NOMO-1 treated with dmso at 0.1 percent for 144 hours (cell line): ENCODE data around the gene CHMP6.

ENCODE experiments used
- DNase-seq: peaks from one replicate; lab custom pipeline; 2025; ENCODE audit not compliant: unreplicated experiment; lab: John Stamatoyannopoulos, UW

The CHMP6 gene

DNA sequence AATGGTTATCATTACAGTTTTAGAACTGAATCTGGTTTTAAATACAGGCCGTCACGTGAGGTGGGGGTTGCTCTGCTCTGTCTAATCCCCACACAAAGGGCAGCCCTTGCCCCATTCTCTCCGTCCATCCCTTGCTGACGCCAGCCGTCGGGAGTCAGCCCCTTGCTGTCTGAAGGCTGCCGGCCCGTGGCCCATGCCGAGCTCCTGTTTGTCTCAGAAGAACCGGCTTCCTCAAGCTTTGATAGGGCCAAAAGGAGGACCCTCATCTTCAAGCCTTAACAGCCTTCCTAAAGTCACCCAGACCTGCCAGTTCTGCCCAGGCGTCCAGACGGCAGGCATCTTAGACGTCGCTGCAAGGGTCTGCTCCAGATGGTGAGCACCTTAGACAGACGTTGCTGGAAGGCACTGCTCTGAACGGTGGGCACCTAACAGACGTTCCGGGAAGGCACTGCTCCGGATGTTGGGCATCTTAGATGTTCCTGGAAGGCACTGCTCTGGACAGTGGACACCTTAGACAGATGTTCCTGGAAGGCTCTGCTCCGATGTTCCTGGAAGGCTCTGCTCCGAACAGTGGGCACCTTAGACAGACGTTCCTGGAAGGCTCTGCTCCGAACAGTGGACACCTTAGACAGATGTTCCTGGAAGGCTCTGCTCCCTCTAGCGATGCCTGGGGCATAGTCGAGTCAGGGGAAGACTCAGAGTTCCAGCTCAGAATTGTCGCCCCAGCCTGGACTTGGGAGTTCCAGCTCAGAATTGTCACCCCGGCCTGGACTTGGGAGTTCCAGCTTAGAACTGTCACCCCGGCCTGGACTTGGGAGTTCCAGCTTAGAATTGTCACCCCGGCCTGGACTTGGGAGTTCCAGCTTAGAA is 35.1 kb upstream of the CHMP6 start:
- no peak for DNase-seq

GRCh38 chr17:80957461-80957941 is 34.1 kb upstream of the CHMP6 start:
- no peak for DNase-seq

GRCh38 chr17:80959330-80960036 is 32.2 kb upstream of the CHMP6 start:
- no peak for DNase-seq

DNA sequence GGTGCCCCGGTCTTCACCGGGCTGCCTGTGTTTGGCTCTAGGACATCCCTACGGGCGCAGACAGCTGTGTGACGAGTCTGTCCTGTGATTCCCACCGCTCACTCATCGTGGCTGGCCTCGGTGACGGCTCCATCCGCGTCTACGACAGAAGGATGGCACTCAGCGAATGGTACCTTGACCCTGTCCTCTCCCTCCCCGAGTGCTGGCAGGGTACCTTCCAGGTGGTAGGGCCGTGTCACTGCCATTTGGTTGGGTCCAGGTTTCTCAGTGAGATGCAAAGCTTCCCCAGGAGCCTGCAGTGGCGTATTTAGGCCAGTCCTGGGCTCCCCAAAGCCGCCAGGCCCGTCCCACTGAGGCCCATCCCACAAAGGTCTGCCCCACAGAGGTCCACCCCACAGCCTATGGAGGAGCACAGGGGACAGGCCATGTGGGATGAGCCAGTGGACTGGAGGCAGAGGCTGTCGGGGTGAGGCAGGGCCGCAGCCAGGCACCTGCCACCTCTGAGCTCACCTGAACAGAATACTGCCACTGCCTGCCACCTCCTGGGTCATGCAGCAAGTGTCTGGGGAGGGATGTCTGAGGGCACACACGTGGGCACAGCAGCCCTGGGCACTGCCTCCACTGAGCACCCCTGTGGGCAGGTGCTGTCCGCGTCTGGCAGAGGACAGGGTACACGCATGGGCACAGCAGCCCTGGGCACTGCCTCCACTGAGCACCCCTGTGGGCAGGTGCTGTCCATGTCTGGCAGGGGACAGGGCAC is 31.4 kb upstream of the CHMP6 start:
- DNase-seq, result no peak

GRCh38 chr17:80960797-80961452 is 30.7 kb upstream of the CHMP6 start:
- DNase-seq, result no peak

DNA sequence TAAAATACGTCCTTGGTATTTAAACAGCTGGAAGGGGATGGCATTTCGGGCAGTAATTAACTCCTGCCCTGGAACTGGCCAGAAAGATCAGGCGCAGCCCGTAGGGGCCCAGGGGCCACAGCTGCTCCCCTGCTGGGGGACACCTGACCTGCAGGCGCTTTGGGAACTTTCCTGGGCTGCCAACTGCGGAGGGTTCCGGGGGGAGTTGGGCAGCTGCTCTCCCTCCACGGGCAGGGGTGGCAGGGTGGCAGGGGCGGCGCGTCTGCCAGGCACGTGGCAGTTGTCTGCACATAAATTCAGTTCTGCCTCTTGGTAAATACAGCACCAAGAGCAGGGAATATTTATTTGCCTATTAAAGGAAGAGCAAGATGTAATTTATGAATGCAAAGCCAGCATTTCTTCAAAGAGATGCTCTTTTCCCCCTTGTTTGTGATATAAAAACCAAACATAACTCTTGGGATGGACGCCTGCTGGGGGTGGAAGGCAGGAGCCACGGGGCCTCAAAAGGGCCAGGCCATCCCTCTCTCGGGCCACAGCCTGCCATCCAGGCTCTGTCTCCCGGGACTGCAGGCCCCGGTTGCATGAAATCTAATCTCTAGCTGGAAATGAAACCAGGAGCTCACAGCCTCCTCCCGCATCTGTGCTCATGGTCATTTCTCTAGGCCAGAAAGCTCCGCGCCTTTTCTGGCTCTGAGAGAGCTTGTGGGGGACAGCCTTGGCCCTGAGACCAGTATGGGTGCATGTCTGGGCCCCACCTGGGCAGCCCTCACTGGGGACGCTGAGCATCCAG is 29.9 kb upstream of the CHMP6 start:
- no peak for DNase-seq

- DNase-seq, result no peak
Observed at GRCh38 chr17:80962356-80963329, 29.0 kb upstream of the CHMP6 start.

DNA sequence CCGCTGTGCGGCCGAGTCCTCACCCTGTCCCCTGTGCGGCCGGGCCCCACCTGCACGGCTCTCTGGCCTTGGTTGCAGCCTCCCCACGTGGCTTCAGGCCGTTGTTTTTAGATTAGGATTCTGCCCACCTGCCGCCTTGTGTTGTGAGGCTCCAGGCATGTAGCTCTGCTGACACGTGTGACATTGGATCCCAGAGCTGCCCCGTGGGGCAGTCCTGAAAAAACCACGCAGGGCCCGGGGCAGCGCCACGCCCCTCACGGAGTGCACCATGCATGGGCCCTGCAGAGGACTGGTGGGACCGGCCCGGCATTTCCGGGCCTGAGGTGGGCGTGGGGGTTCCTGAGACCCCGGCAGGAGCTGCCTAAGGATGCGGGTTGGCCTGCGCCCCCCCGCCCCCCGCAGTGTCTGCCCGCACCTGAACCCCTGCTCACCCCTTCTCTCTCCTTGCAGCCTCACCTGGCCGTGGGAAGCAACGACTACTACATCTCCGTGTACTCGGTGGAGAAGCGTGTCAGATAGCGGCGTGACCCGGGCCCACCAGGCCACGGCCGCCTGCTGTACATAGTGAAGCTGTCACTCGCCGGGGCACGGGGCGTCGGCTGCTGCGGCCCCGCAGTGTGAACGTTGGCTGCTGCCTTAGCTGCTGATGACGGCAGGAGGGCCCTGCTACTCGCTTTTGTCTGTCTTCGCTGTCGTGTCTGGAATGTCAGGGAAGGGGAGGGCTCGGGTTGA is 27.7 kb upstream of the CHMP6 start:
- DNase-seq, result no peak

DNA sequence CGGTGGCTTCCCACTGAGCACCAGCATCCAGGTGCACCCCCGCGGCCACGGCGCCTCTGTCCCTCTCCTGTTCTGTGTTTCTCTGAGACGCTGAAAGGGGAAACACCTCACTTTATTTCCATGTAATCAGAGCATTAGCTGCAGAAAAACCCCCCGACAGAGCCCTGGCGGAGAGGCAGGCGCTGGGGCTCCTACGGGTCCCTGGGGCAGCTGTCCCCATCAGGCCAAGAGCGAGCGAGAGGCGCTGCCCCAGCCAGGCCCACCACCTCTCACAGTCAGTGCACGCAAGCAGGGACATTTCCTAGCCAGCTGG is 27.1 kb upstream of the CHMP6 start:
- DNase-seq, result no peak

DNA sequence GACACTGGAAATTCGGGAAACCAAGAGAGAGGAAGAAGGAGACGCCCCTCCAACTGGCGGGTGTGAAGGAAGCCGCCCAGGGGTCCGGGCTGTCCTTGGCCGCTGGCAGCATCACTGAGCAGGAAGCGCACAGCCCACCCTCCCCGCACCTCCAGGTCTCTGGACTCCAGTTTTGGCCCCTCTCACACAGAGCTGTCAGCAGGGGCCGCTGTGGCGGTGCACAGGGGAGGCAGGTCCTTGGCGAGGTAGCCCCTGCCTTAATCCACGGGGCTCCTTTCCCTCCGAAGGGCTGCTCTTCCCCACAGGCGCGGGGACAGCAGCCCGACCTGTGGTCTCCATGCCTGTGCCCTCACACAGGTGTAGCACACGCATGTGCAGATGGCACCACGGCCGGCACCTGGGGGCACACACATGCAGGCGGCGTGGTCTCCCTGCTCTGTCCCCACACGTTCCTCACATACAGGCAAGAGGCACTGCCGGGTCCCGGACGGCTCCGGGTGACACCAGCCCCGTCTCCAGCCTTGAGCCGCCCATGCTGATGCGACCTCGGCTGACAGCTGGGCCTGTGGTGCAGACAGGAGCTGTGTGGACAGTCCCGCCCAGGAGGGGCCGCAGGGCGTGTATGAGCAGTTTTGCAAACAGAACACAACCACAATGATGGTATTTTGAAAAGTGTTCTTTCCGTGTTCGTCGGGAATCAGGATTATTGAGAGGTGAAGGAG is 26.6 kb upstream of the CHMP6 start:
- no peak for DNase-seq

DNA sequence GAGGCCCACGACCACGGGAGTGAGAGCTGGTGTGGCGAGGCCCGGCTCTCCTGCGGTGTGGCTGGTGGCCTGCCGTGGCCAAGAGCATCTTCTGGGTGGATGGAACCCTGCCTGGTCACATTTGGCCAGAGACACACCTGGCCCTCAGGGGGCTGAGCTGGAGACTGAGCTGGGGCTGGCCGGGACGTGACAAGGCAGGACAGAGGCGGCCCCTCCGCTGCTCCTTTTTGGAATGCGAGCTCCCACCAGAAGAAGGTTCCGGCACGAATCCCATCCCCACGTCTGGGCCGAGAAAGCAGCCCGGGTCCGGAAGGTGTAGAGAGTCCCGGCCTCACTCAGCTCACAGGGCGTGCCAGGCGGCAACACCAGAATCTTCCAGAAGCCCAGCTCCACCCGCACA is 26.0 kb upstream of the CHMP6 start:
- DNase-seq, result no peak

DNA sequence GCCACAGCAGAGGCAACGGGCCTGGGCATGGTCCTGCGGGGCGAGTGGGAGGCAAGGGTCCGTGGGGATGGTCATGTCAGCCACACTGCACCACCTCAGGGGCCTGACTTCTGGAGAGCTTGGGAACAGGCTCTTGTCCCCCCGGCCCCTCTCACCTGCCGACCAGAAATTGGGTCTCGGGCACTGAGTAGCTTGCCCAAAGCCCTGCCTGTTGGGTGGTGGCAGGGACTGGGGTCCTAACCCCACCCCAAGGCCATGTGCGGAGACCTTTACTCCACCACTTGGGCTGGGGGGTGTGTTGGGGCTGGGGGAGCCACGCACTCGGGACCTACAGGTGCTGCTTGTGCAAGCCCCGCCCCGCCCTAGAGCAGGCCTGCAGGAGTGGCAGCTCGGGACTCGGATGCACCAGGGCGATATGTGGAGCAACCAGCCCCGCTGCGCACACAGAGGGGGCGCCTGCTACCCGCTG is 24.2 kb upstream of the CHMP6 start:
- DNase-seq, result no peak

GRCh38 chr17:80968602-80969029 is 23.0 kb upstream of the CHMP6 start:
- no peak for DNase-seq

GRCh38 chr17:80969030-80969673 is 22.5 kb upstream of the CHMP6 start:
- no peak for DNase-seq

- DNase-seq, result no peak
Observed at GRCh38 chr17:80969674-80970043, 22.0 kb upstream of the CHMP6 start.

DNA sequence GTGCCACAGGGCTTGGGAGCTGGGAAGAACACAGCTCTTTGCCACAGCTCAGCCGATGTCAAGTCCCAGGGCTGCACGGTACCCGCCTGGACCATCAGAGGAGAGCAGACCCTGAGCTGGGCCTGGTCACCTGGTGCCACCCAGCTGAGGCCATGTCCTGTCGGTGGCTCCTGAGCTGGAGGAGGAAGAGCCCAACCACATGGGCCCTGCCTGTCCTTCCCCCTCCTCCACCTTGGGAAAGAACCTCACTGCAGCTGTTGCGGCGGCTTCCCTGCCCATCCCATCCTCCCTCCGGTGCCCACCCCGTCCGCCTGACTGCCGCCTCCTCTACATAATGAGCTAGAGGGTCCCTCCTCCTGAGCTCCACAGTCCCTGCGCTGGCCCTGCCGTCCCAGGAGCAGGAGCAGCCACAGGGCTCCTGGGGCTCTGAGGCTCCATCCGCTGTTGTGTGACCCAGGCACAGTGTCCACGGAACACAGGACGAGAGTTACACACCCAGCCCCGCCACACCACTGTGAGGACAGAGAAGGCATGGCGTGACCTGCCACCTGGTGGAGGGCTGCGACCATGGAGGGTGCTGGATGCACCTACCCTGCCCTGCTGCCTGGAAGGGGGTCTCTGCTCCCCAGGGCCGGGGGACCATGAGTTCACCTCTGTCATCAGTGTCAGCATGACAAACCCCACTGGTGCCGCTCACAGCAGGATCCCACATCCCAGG is 21.4 kb upstream of the CHMP6 start:
- DNase-seq, result no peak
